IMR-90 (cell line): ENCODE data around the gene SPTLC1. TPM values are rescaled to one million over a fixed set of nuclear protein-coding genes. Genes with fewer than 3 reads are reported as not detected.

Experiments
- ATAC-seq: fragments of 200-7000 bp; cut with Tn5 transposase; 2 replicates; pipeline ENCODE4 v1.9.1; 2020; ENCODE audit warnings: low read depth, mild to moderate bottlenecking, moderate library complexity
- BruUV-seq: library from RNA; stranded (reverse); fragments of 400-500 nt; replicated peaks from 2 replicates; lab custom pipeline; 2021; lab: Mats Ljungman, UMichigan
- CTCF ChIA-PET: fragments of 300-600 bp; formaldehyde crosslinking; extraction: SDS; loops from one replicate; lab custom pipeline; 2021; ENCODE audit warnings: antibody characterized with exemption; lab: Yijun Ruan, JAX
- POLR2A ChIA-PET: fragments of 300-600 bp; sonication (Branson Sonifier 250); formaldehyde crosslinking; loops from one replicate; lab custom pipeline; 2022; ENCODE audit warnings: antibody characterized with exemption; ENCODE audit not compliant: unreplicated experiment; lab: Charles Lee
- DNase-seq: peaks from one replicate; pipeline ENCODE4 v3.0.0; 2013
- H2AFZ ChIP-seq: replicated peaks from 2 replicates; pipeline ENCODE3; 2013; ENCODE audit warnings: low read length, mild to moderate bottlenecking; ENCODE audit not compliant: poor library complexity
- H2AK5ac ChIP-seq: 2 replicates; pipeline ENCODE4 v1.6.1; 2013; ENCODE audit warnings: low read depth, low read length, inconsistent platforms
- H2AK9ac ChIP-seq: replicated peaks from 2 replicates; pipeline ENCODE3; 2013; ENCODE audit warnings: mild to moderate bottlenecking, low read depth, low read length, moderate library complexity; ENCODE audit not compliant: poor library complexity
- H2BK120ac ChIP-seq: 2 replicates; pipeline ENCODE4 v1.6.1; 2013; ENCODE audit warnings: low read depth, low read length, inconsistent platforms
- H2BK15ac ChIP-seq: 3 replicates; pipeline ENCODE4 v1.6.1; 2013; ENCODE audit warnings: low read depth, low read length, inconsistent platforms
- H2BK20ac ChIP-seq: 2 replicates; pipeline ENCODE4 v1.6.1; 2013; ENCODE audit warnings: low read depth, mild to moderate bottlenecking, inconsistent platforms, low read length, moderate library complexity
- H2BK5ac ChIP-seq: 2 replicates; pipeline ENCODE4 v1.6.1; 2013; ENCODE audit warnings: mild to moderate bottlenecking, low read depth, low read length, inconsistent platforms; ENCODE audit not compliant: poor library complexity, severe bottlenecking
- H3K14ac ChIP-seq: replicated peaks from 2 replicates; pipeline ENCODE4 v1.6.1; 2013; ENCODE audit warnings: low read depth, low read length, inconsistent platforms
- H3K18ac ChIP-seq: 2 replicates; pipeline ENCODE4 v1.6.1; 2013; ENCODE audit warnings: low read depth, low read length, control low read depth
- H3K23ac ChIP-seq: 2 replicates; pipeline ENCODE4 v1.6.1; 2013; ENCODE audit warnings: low read depth, low read length, inconsistent platforms
- H3K27ac ChIP-seq: 2 replicates; pipeline ENCODE4 v1.5.1; 2013; ENCODE audit warnings: mild to moderate bottlenecking, control low read depth, low read length; ENCODE audit not compliant: insufficient read depth
- H3K27me3 ChIP-seq: 2 replicates; pipeline ENCODE4 v1.6.1; 2013; ENCODE audit warnings: low read length; ENCODE audit not compliant: control insufficient read depth, insufficient read depth
- H3K36me3 ChIP-seq: 2 replicates; pipeline ENCODE4 v1.6.1; 2013; ENCODE audit warnings: low read length, mixed read lengths; ENCODE audit not compliant: control insufficient read depth, insufficient read depth
- H3K4ac ChIP-seq: 2 replicates; pipeline ENCODE4 v1.6.1; 2013; ENCODE audit warnings: low read depth, low read length, inconsistent platforms
- H3K4me1 ChIP-seq: 2 replicates; pipeline ENCODE4 v1.6.1; 2013; ENCODE audit warnings: low read length, mixed read lengths; ENCODE audit not compliant: control insufficient read depth, insufficient read depth
- H3K4me2 ChIP-seq: 2 replicates; pipeline ENCODE4 v1.6.1; 2013; ENCODE audit warnings: low read depth, mild to moderate bottlenecking, control low read depth, low read length, moderate library complexity
- H3K4me3 ChIP-seq: 2 replicates; pipeline ENCODE4 v1.5.1; 2013; ENCODE audit warnings: low read depth, mild to moderate bottlenecking, control low read depth, low read length, moderate library complexity; ENCODE audit not compliant: insufficient read depth
- H3K56ac ChIP-seq: 2 replicates; pipeline ENCODE4 v1.6.1; 2013; ENCODE audit warnings: low read length, inconsistent platforms; ENCODE audit not compliant: insufficient read depth; ENCODE audit errors: extremely low read depth
- H3K79me1 ChIP-seq, 2 experiments: 2 replicates each; pipeline ENCODE4 v1.6.1; 2013; ENCODE audit warnings: low read length in 2 of 2, inconsistent platforms in 1 of 2, low read depth in 1 of 2
- H3K9ac ChIP-seq: 2 replicates; pipeline ENCODE4 v1.6.1; 2013; ENCODE audit warnings: low read depth, low read length, control low read depth
- H3K9me1 ChIP-seq: 2 replicates; pipeline ENCODE4 v1.6.1; 2013; ENCODE audit warnings: low read length, inconsistent platforms; ENCODE audit not compliant: insufficient read depth
- H3K9me3 ChIP-seq: 2 replicates; pipeline ENCODE4 v1.6.1; 2013; ENCODE audit warnings: low read length; ENCODE audit not compliant: control insufficient read depth, insufficient read depth
- H4K20me1 ChIP-seq: 2 replicates; pipeline ENCODE4 v1.6.1; 2013; ENCODE audit warnings: low read length, inconsistent platforms; ENCODE audit not compliant: insufficient read depth
- H4K5ac ChIP-seq: 2 replicates; pipeline ENCODE4 v1.6.1; 2013; ENCODE audit warnings: mild to moderate bottlenecking, low read depth, low read length, control low read depth
- H4K8ac ChIP-seq, 2 experiments: 2 replicates each; pipeline ENCODE4 v1.6.1; 2013; ENCODE audit warnings: low read depth in 2 of 2, low read length in 2 of 2, control low read depth in 1 of 2, inconsistent platforms in 1 of 2
- H4K91ac ChIP-seq: 2 replicates; pipeline ENCODE4 v1.6.1; 2013; ENCODE audit warnings: low read depth, low read length, inconsistent platforms; ENCODE audit not compliant: insufficient read depth
- BHLHE40 ChIP-seq: fragments of 150-350 bp; IDR thresholded peaks from 2 replicates; pipeline ENCODE4 v1.6.1; 2016; ENCODE audit warnings: mild to moderate bottlenecking, low read depth, low read length
- FOS ChIP-seq: fragments of 150-350 bp; IDR thresholded peaks from 2 replicates; pipeline ENCODE4 v1.6.1; 2016; ENCODE audit warnings: low read depth, low read length
- MAFK ChIP-seq: IDR thresholded peaks from 2 replicates; pipeline ENCODE4 v1.6.1; 2012; ENCODE audit warnings: low read depth, low read length, improper control_type of control experiment
- MAZ ChIP-seq: IDR thresholded peaks from 2 replicates; pipeline ENCODE4 v1.6.1; 2012; ENCODE audit warnings: low read depth, mild to moderate bottlenecking, low read length, improper control_type of control experiment, moderate library complexity, borderline replicate concordance
- POLR2A ChIP-seq: IDR thresholded peaks from 2 replicates; pipeline ENCODE4 v1.6.1; 2012; ENCODE audit warnings: mild to moderate bottlenecking, low read depth, low read length
- RAD21 ChIP-seq: IDR thresholded peaks from 2 replicates; pipeline ENCODE4 v1.6.1; 2012; ENCODE audit warnings: low read length, improper control_type of control experiment
- RCOR1 ChIP-seq: IDR thresholded peaks from 2 replicates; pipeline ENCODE4 v1.6.1; 2012; ENCODE audit warnings: mild to moderate bottlenecking, low read length, improper control_type of control experiment; ENCODE audit not compliant: insufficient replicate concordance
- RFX5 ChIP-seq: IDR thresholded peaks from 2 replicates; pipeline ENCODE4 v1.8.0; 2012; ENCODE audit warnings: low read depth, mild to moderate bottlenecking, low read length, moderate library complexity
- SMC3 ChIP-seq: fragments of 150-350 bp; IDR thresholded peaks from 2 replicates; pipeline ENCODE4 v1.6.1; 2016; ENCODE audit warnings: low read depth, mild to moderate bottlenecking, antibody characterized with exemption, low read length, moderate library complexity
- USF2 ChIP-seq: fragments of 150-350 bp; IDR thresholded peaks from 2 replicates; pipeline ENCODE4 v1.6.1; 2017; ENCODE audit warnings: mild to moderate bottlenecking, antibody characterized with exemption, low read length, low read depth
- WGBS, 2 experiments: methylation state at CpG; one replicate each; pipeline versions ENCODE4 v1.1.5 to v1.1.7; 2013; ENCODE audit warnings: missing lambda C conversion rate in 2 of 2; ENCODE audit not compliant: insufficient read length in 1 of 2; ENCODE audit errors: extremely low coverage in 2 of 2; 5-methylcytosine and 5-hydroxymethylcytosine counted together
- dilution Hi-C: fragments of 300-500 bp; cut with HindIII; formaldehyde crosslinking; loops from one replicate; pipeline ENCODE4 v1.14.3; 2018; ENCODE audit warnings: low sequenced_read_pairs; ENCODE audit not compliant: unreplicated experiment
- in situ Hi-C: fragments of 300-500 bp; cut with MboI; formaldehyde crosslinking; loops from 3 replicates; pipeline ENCODE4 v1.14.3; 2019; ENCODE audit warnings: low sequenced_read_pairs, inconsistent platforms, mixed read lengths
- intact Hi-C: fragments of 100-400 bp; cut with micrococcal nuclease; formaldehyde crosslinking; loops from 2 replicates; pipeline ENCODE4 v1.10.0; 2022
- polyA plus RNA-seq, 3 experiments: library from polyadenylated mRNA; depleted of rRNA; stranded (reverse); fragments of >200 nt; gene quantifications; 2 replicates each; pipeline ENCODE4 v1.2.3, GENCODE V29; 2012; ENCODE audit warnings: low replicate concordance in 1 of 3
- total RNA-seq: library from RNA; depleted of rRNA; stranded (reverse); fragments of >200 nt; gene quantifications from 2 replicates; pipeline ENCODE4 v1.2.3, GENCODE V29; 2012

The SPTLC1 gene
- total and polyA plus RNA-seq, 2 of the 4 experiments (the other 2 are of a cell fraction): 65.7 to 92.7 TPM

GRCh38 chr9:92043002-92043401 is 72.2 kb downstream of the SPTLC1 start:
- Histone ChIP-seq H3K18ac (no peak overlapping the region), H2BK20ac (no peak overlapping the region), H3K4me2 (no peak overlapping the region), H3K14ac (no peak overlapping the region), H3K4me3 (no peak overlapping the region), H3K79me1 (peaks cover 5 to 19% of the 10 kb centered on the region in 2 experiments; a peak in 2 of 4 replicates), H2BK5ac (no peak overlapping the region), H4K8ac (no peak overlapping the region), H4K91ac (no peak overlapping the region), H2BK15ac (no peak overlapping the region), H2AK5ac (no peak overlapping the region), H3K36me3 (peaks cover 33% of the 10 kb centered on the region), H3K27ac (no peak overlapping the region), H4K5ac (no peak overlapping the region), H3K9ac (no peak overlapping the region), H2AFZ (no peak overlapping the region), H3K4ac (no peak overlapping the region), H4K20me1 (no peaks in the 10 kb centered on the region), H3K23ac (no peak overlapping the region), H2BK120ac (no peak overlapping the region), H2AK9ac (no peak overlapping the region), H3K56ac (no peak overlapping the region), H3K27me3 (no peaks in the 10 kb centered on the region), H3K9me3 (peaks cover 15% of the 10 kb centered on the region), H3K4me1 (peaks cover 3% of the 10 kb centered on the region; the same call in 1 of the 2 replicates), H3K9me1 (peaks cover 6% of the 10 kb centered on the region)
- DNase-seq: no peak
- ChIA-PET CTCF (no interaction called here), POLR2A (no interaction called here)
- intact Hi-C loops: no loop called here
- in situ Hi-C loops: no loop called here
- no peak for TF ChIP-seq BHLHE40
- no peak for TF ChIP-seq MAZ
- TF ChIP-seq FOS: no peak
- no peak for TF ChIP-seq USF2
- TF ChIP-seq RFX5: no peak
- no peak for TF ChIP-seq SMC3
- no peak for TF ChIP-seq RCOR1
- TF ChIP-seq POLR2A: no peak
- no peak for TF ChIP-seq RAD21
- TF ChIP-seq MAFK: no peak
- dilution Hi-C loops: no loop called here
- no TSS peak for BruUV-seq
- 89% methylated on average over 3 of the region's 3 CpGs; no CpG with 5 or more reads in 1 of the 2 experiments for WGBS, 2 experiments
- no peak for ATAC-seq
